CD4-positive, alpha-beta T cell treated with Interleukin-6 for 4 hours (primary cell): ENCODE measurements around the gene SYNDIG1.
"Not testable (repeated sequence)": the region's sequence is repeated elsewhere in the genome, so short reads cannot be mapped to it uniquely, and the experiment has no call there.

Experiments
- DNase-seq: peaks from one replicate; pipeline ENCODE4 v3.0.0-alpha.2; 2020; ENCODE audit warnings: mixed read lengths

The SYNDIG1 gene

DNA sequence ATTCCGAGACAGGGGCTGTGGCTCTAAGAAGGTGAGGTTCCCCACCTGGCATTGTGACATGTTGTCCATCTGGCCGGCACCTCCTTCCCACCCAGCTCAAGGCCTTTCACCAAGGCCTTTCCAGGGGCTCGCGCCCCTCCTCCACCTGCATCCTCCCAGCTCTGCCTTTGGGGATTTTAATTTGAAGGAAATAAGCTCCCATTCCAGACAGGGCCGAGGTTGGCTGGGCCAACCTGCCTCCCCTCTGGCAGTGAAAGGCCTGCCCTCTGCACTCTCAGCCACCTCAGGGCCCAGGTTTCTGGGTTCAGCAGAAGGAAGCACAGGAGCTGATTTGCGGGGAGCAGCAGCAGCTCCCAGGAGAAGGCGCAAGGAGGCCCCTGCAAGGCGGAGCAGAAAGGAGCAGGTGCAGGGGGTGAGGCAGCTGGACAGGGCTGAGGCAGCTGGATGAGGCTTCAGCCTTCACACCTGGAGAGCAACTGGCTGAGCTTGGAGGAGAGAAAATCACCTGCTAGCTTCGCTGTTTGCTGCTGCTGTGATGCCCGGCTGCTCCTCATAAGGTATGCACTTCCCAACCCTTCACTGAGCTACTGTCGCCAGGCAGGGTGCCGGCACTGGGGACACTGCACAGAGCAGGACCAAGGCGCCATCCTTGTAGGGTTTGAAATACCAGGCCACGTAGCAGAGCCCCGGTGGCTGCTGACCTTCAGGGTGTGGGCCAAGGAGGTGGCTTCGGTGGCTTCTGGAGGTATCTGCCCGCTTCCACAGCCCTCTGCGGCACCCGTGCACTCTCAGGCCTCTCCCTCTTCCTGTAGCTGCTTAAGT, 147.0 kb downstream of the SYNDIG1 start:
- DNase-seq = no peak

DNA sequence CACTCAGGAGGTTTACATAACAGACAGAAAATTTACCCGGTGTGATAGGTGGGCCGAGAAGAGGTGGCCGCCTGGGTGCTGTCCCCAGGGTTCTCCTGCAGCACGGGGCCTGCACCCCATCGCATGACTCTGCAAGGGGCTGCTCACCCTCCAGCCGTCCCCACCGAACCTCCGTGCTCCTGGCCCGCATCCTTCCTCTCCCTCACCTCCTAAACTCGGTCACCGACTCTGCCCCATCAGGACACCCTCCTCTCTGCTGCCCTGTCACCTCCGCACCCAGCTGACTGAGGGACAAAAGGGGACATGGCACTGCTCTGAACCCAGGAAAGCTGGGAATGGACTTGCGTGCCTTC, 147.6 kb downstream of the SYNDIG1 start:
- DNase-seq = no peak

- no peak for DNase-seq
Measured at GRCh38 chr20:24617757-24618450, 148.5 kb downstream of the SYNDIG1 start.

GRCh38 chr20:24618739-24619138, 149.3 kb downstream of the SYNDIG1 start:
- DNase-seq = no peak

GRCh38 chr20:24619212-24619611, 149.8 kb downstream of the SYNDIG1 start:
- DNase-seq = no peak

DNA sequence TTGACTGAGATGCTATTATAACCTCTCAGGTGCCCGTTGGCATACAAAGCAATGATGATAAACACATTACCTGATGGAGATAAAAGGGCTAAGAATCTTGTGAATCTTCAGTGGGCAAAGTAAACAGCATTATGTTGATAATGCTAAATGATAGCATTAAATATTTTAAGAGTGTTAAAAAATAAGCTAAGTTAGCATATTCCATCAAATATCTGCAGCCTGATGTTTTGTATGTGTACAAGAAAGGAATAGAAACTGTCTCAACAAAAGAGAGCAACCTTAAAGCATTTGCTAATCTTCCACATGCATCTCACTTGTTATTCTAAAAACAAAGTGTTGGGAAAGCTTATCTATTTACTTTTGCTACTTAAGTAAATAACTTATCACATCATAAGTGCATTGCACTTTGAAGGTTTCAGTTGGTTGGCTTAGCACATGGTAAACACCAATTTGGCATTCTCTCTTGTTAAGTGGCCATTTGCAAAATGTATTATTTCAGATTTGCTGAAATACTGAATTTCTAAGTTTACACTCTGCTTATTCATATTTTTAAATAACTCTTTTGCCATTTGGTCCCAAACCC, 151.6 kb downstream of the SYNDIG1 start:
- no peak for DNase-seq

DNA sequence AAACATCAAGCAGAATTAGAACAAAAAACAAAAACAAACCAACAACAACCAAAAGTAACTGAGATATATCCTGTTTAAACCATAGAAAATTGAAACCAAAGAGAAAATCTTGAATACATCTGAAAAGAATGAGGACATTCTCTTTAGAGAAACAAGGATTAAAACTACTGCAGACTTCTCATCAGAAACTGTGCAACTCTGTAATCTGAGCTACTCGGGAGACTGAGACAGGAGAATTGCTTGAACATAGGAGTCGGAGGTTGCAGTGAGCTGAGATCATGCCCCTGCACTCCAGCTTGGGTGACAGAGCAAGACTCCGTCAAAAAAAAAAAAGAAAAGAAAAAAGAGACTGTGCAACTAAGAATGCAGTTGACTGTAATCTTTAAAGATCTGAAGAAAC, 153.4 kb downstream of the SYNDIG1 start:
- DNase-seq = no peak

DNA sequence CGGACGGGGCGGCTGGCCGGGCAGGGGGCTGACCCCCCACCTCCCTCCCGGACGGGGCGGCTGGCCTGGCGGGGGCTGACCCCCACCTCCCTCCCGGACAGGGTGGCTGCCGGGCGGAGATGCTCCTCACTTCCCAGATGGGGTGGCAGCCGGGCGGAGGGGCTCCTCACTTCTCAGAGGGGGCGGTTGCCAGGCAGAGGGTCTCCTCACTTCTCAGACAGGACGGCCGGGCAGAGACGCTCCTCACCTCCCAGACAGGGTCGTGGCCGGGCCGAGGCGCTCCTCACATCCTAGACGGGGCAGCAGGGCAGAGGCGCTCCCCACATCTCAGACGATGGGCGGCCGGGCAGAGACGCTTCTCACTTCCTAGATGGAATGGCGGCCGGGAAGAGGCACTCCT, 156.7 kb downstream of the SYNDIG1 start:
- not testable (repeated sequence) for DNase-seq

- no peak for DNase-seq
Measured at GRCh38 chr20:24627291-24627690, 157.9 kb downstream of the SYNDIG1 start.

DNA sequence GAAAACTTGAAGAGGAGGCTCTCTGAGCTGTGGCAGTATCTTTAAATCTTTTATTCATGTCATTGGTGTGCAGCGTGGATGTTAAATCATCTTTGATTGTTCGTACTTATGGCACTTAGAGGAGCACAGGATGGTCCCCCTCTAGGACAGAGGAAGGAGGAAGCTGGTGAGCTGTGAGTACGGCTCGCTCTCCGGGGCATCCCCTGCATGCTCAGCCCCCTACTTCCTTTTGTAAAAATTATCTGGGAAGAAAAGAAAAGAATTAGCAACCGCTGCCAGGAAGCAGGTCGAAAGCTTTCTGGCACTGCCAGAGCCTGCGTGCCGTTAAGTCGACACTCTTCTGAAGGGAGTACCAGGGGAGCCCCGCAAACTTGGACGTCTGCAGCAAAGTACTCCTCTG, 158.5 kb downstream of the SYNDIG1 start:
- no peak for DNase-seq

DNA sequence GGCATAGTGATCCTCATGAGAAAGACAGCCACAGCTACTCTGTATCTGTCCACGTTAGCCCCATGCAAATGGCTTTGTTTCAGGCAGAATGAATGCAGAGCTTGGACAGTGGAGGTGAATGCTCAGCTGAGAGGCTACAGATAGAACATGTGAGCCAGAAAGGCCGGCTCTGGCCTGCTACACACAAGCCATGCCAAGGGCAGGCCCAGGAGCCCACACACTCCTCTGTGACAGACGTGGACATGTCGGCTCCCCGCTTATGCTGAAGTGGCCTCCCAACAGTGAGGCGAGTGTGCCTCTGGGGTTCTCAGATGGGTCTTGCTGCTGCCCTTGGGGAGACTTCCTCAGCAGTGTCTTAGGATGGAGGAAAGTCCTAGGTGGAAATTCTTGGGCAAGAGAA, 159.6 kb downstream of the SYNDIG1 start:
- no peak for DNase-seq

DNA sequence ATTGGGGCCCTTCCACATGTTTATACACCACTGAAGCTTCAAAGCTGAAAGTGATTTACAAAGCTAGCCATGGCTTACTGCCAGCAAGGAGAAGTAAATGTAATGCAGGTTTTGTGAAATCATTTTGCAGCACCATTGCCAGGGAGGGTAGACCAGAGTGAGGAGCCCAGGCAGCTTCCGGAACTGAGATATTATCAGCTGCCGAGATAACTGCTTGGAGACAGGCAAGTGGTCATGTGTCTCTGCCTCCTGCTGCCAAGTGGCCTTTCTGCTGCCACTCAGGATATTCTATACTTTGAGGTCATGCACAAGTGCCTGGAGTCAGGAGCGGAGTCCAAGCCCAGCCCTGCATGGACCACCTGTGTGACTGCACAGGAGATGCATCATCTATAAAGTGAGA, 160.2 kb downstream of the SYNDIG1 start:
- no peak for DNase-seq

GRCh38 chr20:24630486-24631172, 161.2 kb downstream of the SYNDIG1 start:
- no peak for DNase-seq

DNA sequence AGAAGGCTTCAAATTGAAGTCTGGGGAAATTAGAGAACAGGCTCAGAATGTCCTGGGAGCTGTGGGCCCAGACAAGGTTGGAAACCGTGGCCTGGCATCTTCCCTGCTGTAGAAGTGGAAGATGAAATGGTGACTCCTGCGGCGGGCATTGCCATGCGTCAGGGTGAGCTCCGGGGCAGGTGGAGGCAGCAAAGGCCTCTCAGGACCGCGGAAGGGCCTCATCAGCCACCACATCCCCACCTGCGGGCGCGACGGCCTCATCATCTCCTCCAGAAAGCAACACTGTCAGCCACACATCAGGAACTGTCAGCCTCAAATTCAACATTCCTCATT, 161.7 kb downstream of the SYNDIG1 start:
- DNase-seq = no peak

DNA sequence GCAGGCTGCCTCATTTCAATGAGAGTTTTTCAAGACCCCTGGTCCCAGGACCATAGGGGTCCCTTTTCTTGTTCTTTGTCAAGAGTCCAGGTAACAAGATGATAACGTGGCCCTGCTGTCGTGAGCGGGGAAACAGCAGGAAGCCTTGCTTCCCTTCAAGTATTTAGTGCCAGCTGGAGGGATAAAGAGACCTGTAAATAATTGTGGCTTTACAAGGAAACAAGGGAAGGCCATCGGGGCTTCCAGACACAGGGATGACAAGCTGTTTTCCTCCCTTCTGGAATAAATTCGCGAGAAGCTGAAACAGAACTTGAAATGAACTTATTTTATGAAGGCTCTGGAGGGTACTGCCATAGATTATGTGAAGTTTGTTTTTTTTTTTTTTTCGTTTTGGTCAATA, 163.2 kb downstream of the SYNDIG1 start:
- no peak for DNase-seq

DNA sequence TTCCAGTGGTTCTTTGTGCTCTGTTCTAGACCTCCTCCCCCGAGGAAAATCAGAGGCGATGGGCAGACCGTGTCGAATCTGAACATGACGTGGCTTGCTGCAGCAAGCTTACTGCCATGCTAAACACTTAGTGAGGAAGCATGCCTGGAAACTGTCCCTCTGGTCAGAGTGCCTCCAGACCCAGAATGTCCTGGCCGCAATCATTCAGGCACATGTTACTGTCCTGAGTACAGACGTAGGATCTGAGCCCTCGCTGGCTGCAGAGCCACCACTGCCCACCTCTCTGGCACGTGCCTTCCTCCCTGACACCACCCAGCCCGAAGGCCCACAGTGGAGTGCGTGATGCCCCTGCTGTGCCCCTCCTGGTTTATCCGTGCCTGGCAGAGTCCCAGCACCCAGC, 163.6 kb downstream of the SYNDIG1 start:
- no peak for DNase-seq

DNA sequence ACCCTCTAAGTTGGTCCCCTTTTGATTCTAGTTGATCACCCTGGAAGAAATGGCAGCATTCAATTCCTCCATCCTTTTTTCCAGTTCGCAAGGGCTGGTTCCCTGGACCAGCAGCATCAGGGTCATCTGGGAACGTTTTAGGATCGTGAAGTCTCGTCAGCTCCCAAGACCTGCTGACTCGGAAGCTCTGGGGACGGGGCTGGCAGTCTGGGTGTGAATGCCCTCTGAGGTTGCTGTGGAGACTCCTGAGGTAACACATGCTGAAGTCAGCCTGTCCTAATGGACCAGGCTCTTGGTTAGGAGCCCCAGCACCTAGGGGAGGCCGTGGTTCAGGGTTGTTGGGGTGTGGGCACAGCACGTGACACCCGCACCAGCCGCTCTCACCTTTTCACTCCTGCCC, 164.1 kb downstream of the SYNDIG1 start:
- no peak for DNase-seq

GRCh38 chr20:24634855-24635254, 165.4 kb downstream of the SYNDIG1 start:
- no peak for DNase-seq

DNA sequence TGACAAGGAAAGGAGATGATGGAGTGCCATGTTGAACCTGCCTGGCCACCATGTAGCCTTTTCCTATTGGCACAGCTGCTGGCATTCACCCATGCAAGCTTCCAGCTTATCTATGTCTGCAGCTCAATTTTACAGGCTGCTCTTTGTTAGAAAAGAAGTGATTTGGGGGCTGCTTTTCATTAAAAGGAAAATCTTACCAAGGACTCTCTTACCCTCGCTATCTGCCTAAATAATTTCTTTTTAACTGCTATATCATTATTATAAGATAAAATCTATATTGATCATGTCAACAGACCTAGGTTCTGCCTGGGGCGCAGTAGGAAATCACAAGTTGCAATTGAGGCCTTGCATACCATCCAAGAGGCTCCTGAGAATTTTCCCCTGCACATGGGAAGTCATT, 167.2 kb downstream of the SYNDIG1 start:
- no peak for DNase-seq

- DNase-seq = no peak
Measured at GRCh38 chr20:24637087-24637486, 167.7 kb downstream of the SYNDIG1 start.

- DNase-seq = no peak
Measured at GRCh38 chr20:24637941-24638340, 168.5 kb downstream of the SYNDIG1 start.

GRCh38 chr20:24638591-24639548, 169.4 kb downstream of the SYNDIG1 start:
- no peak for DNase-seq

- no peak for DNase-seq
Measured at GRCh38 chr20:24640276-24640675, 170.8 kb downstream of the SYNDIG1 start.
